GM21737 (cell line): ENCODE measurements around the gene EYA4.
"Not testable (repeated sequence)": the region's sequence is repeated elsewhere in the genome, so short reads cannot be mapped to it uniquely, and the experiment has no call there.

Experiments used
- ATAC-seq: cut with Tn5 transposase; IDR thresholded peaks from one replicate; pipeline ENCODE4 v1.9.1; 2021; ENCODE audit warnings: mild to moderate bottlenecking, moderate library complexity; ENCODE audit not compliant: unreplicated experiment

EYA4 gene

GRCh38 chr6:133396233-133396983 lies 155.3 kb downstream of the EYA4 start:
- ATAC-seq, result no peak

GRCh38 chr6:133396984-133397348 lies 155.8 kb downstream of the EYA4 start:
- ATAC-seq, result no peak

- not testable (repeated sequence) for ATAC-seq
These were observed 156.4 kb downstream of the EYA4 start for GRCh38 chr6:133397601-133398000.

GRCh38 chr6:133399426-133399825 lies 158.3 kb downstream of the EYA4 start:
- ATAC-seq, result no peak

- ATAC-seq, result no peak
These were observed 163.0 kb downstream of the EYA4 start for GRCh38 chr6:133404151-133404550.

- no peak for ATAC-seq
These were observed 163.6 kb downstream of the EYA4 start for GRCh38 chr6:133404728-133405127.

GRCh38 chr6:133407320-133408100 lies 166.4 kb downstream of the EYA4 start:
- ATAC-seq, result no peak

GRCh38 chr6:133408132-133408531 lies 167.0 kb downstream of the EYA4 start:
- no peak for ATAC-seq

GRCh38 chr6:133408543-133408942 lies 167.4 kb downstream of the EYA4 start:
- ATAC-seq, result no peak

GRCh38 chr6:133410638-133411435 lies 169.7 kb downstream of the EYA4 start:
- no peak for ATAC-seq

GRCh38 chr6:133411757-133412156 lies 170.6 kb downstream of the EYA4 start:
- no peak for ATAC-seq

GRCh38 chr6:133415262-133415661 lies 174.1 kb downstream of the EYA4 start:
- ATAC-seq, result no peak

GRCh38 chr6:133418108-133418507 lies 177.0 kb downstream of the EYA4 start:
- no peak for ATAC-seq

- ATAC-seq, result no peak
These were observed 182.1 kb downstream of the EYA4 start for GRCh38 chr6:133423242-133423641.

GRCh38 chr6:133424359-133424758 lies 183.2 kb downstream of the EYA4 start:
- no peak for ATAC-seq

GRCh38 chr6:133426038-133426437 lies 184.9 kb downstream of the EYA4 start:
- no peak for ATAC-seq

GRCh38 chr6:133428295-133428694 lies 187.1 kb downstream of the EYA4 start:
- no peak for ATAC-seq

GRCh38 chr6:133430530-133430929 lies 189.4 kb downstream of the EYA4 start:
- ATAC-seq, result no peak

GRCh38 chr6:133431031-133431430 lies 189.9 kb downstream of the EYA4 start:
- ATAC-seq, result no peak

- ATAC-seq, result no peak
These were observed 191.1 kb downstream of the EYA4 start for GRCh38 chr6:133432021-133432989.
